B cell (primary cell): Measurements from ENCODE around the gene GPRASP1. TPM values are rescaled to one million over a fixed set of nuclear protein-coding genes. Genes with fewer than 3 reads are reported as not detected.

ENCODE experiments used
- ATAC-seq: fragments of 200-7000 bp; cut with Tn5 transposase; one replicate; pipeline ENCODE4 v1.10.0; 2021; ENCODE audit warnings: low read depth, mild to moderate bottlenecking, moderate number of reproducible peaks, moderate library complexity
- CTCF ChIA-PET: fragments of 350-600 bp; sonication (Branson Sonifier 250); formaldehyde crosslinking; loops from one replicate; lab custom pipeline; 2021; ENCODE audit warnings: antibody characterized with exemption, inconsistent platforms; lab: Charles Lee
- POLR2A ChIA-PET: fragments of 350-600 bp; sonication (Branson Sonifier 250); formaldehyde crosslinking; loops from one replicate; lab custom pipeline; 2021; ENCODE audit warnings: antibody characterized with exemption; lab: Charles Lee
- DNase-seq: peaks from one replicate; pipeline ENCODE4 v3.0.0; 2013
- H2AFZ ChIP-seq: 2 replicates; pipeline ENCODE4 v1.6.1; 2012; ENCODE audit warnings: mild to moderate bottlenecking, low read depth, low read length; ENCODE audit not compliant: insufficient read depth, poor library complexity, severe bottlenecking
- H3K27ac ChIP-seq, 2 donors: 1 replicate in 1 of 2; 2 replicates in 1 of 2; pipeline ENCODE4 v1.5.1; 2012 to 2013; ENCODE audit warnings: low read length in 2 of 2, mild to moderate bottlenecking in 2 of 2, moderate library complexity in 1 of 2
- H3K27me3 ChIP-seq, 4 experiments: fragments of 200-600 bp in 1 of 4; sonication (generic) in 1 of 4; replicated peaks in 1 of 4; 1 replicate in 2 of 4; 2 replicates in 2 of 4; pipeline versions ENCODE4 v1.6.1 to v1.7.0; 2013 to 2016; ENCODE audit warnings: low read length in 3 of 4, mild to moderate bottlenecking in 2 of 4, mixed read lengths in 1 of 4, moderate library complexity in 1 of 4; ENCODE audit not compliant: insufficient read depth in 4 of 4, control insufficient read depth in 3 of 4; ENCODE audit errors: control extremely low read depth in 1 of 4
- H3K36me3 ChIP-seq, 2 experiments: replicated peaks in 1 of 2; 1 replicate in 1 of 2; 2 replicates in 1 of 2; pipeline versions ENCODE4 v1.6.1 to v1.7.1; 2013; ENCODE audit warnings: low read length in 1 of 2; ENCODE audit not compliant: insufficient read depth in 2 of 2, control insufficient read depth in 1 of 2; ENCODE audit errors: control extremely low read depth in 1 of 2, extremely low read depth in 1 of 2
- H3K4me1 ChIP-seq, 2 donors: fragments of 200-600 bp in 1 of 2; sonication (generic) in 1 of 2; 1 replicate in 1 of 2; 2 replicates in 1 of 2; pipeline versions ENCODE4 v1.5.1 to v1.6.1; 2013 to 2017; ENCODE audit warnings: low read length in 2 of 2; ENCODE audit not compliant: control insufficient read depth in 2 of 2, insufficient read depth in 2 of 2
- H3K4me2 ChIP-seq: replicated peaks from 2 replicates; pipeline ENCODE3; 2012; ENCODE audit warnings: mild to moderate bottlenecking, low read depth, low read length; ENCODE audit not compliant: poor library complexity, severe bottlenecking
- H3K4me3 ChIP-seq, 5 experiments: fragments of 200-600 bp in 1 of 5; sonication (generic) in 1 of 5; 1 replicate in 3 of 5; 2 replicates in 2 of 5; pipeline versions ENCODE4 v1.5.1 to v1.7.0; 2011 to 2016; ENCODE audit warnings: low read length in 4 of 5, mild to moderate bottlenecking in 4 of 5, low read depth in 2 of 5, control low read depth in 1 of 5, moderate library complexity in 1 of 5; ENCODE audit not compliant: insufficient read depth in 1 of 5; ENCODE audit errors: control extremely low read depth in 1 of 5, extremely low read depth in 1 of 5
- H3K79me2 ChIP-seq: fragments of 200-600 bp; sonication (generic); one replicate; pipeline ENCODE4 v1.6.0; 2016; ENCODE audit warnings: low read length; ENCODE audit not compliant: control insufficient read depth, insufficient read depth
- H3K9ac ChIP-seq: fragments of 200-600 bp; sonication (generic); 2 replicates; pipeline ENCODE4 v1.6.1; 2017; ENCODE audit warnings: mild to moderate bottlenecking, low read length, moderate library complexity
- H3K9me3 ChIP-seq, 3 donors: one replicate each; pipeline versions ENCODE4 v1.6.1 to v1.7.1; 2013; ENCODE audit warnings: low read length in 2 of 3; ENCODE audit not compliant: control insufficient read depth in 2 of 3, insufficient read depth in 1 of 3; ENCODE audit errors: control extremely low read depth in 1 of 3
- H4K20me1 ChIP-seq: 2 replicates; pipeline ENCODE4 v1.6.0; 2012; ENCODE audit warnings: mild to moderate bottlenecking, low read length; ENCODE audit not compliant: insufficient read depth, control insufficient read depth, poor library complexity, severe bottlenecking
- H3K27ac Mint-ChIP-seq: one replicate; pipeline ENCODE4 v1.8.0; 2021; ENCODE audit warnings: mixed read lengths
- H3K27me3 Mint-ChIP-seq: one replicate; pipeline ENCODE4 v1.8.0; 2021; ENCODE audit warnings: mixed read lengths
- H3K4me1 Mint-ChIP-seq: one replicate; pipeline ENCODE4 v1.8.0; 2021; ENCODE audit warnings: mixed read lengths
- H3K4me3 Mint-ChIP-seq: one replicate; pipeline ENCODE4 v1.8.0; 2021; ENCODE audit warnings: mixed read lengths
- H3K9me3 Mint-ChIP-seq: one replicate; pipeline ENCODE4 v1.8.0; 2022; ENCODE audit warnings: mixed read lengths; ENCODE audit not compliant: insufficient read depth
- CTCF ChIP-seq: fragments of 200-600 bp; IDR thresholded peaks from one replicate; pipeline ENCODE4 v1.8.0; 2022; ENCODE audit warnings: antibody characterized with exemption, mild to moderate bottlenecking
- EZH2 ChIP-seq: IDR thresholded peaks from 2 replicates; pipeline ENCODE4 v1.6.1; 2012; ENCODE audit warnings: borderline replicate concordance, low read depth, mild to moderate bottlenecking, moderate library complexity, low read length; ENCODE audit not compliant: insufficient read depth, poor library complexity, severe bottlenecking
- intact Hi-C: fragments of 100-400 bp; cut with micrococcal nuclease; formaldehyde crosslinking; loops from one replicate; pipeline ENCODE4 v1.10.0; 2022
- polyA plus RNA-seq: library from polyadenylated mRNA; depleted of rRNA; stranded (reverse); fragments of >200 nt; gene quantifications from 2 replicates; pipeline ENCODE4 v1.2.3, GENCODE V29; 2012
- small RNA-seq: library from RNA; depleted of rRNA; stranded (forward); fragments of <200 nt; gene quantifications from one replicate; pipeline ENCODE3, GENCODE V24; 2012; ENCODE audit warnings: low replicate concordance, low read depth; ENCODE audit not compliant: insufficient read length
- total RNA-seq, 2 donors: library from RNA; stranded (reverse); fragments of 120-200 nt in 1 of 2; gene quantifications; 1 replicate in 1 of 2; 2 replicates in 1 of 2; pipeline versions ENCODE4 v1.2.3 to v1.2.4, GENCODE V29; 2013 to 2022

GPRASP1 gene
- total and polyA plus RNA-seq, 2 donors (not counting 1 experiment from before 2014, with no cell fraction given): 6.3 to 22.3 TPM

GRCh38 chrX:102696306-102696705 is 45.0 kb downstream of the GPRASP1 start:
- no peak overlapping the region for H3K4me2 ChIP-seq
- Mint-ChIP-seq H3K9me3 (no peaks in the 10 kb centered on the region), H3K27ac (no peak overlapping the region), H3K4me3 (no peak overlapping the region), H3K4me1 (no peaks in the 10 kb centered on the region), H3K27me3 (no peaks in the 10 kb centered on the region)
- DNase-seq (no peak), ATAC-seq (no peak)
- no peak overlapping the region for H2AFZ ChIP-seq
- CTCF ChIA-PET: no interaction called here
- no peaks in the 10 kb centered on the region for H3K27me3 ChIP-seq
- POLR2A ChIA-PET: no interaction called here
- H3K9me3 ChIP-seq: peaks cover 0 to 6% (median 1%) of the 10 kb centered on the region in 3 donors
- H3K27ac ChIP-seq: no peak overlapping the region
- intact Hi-C loops: no loop called here
- H3K4me3 ChIP-seq: no peak overlapping the region
- no peaks in the 10 kb centered on the region for H3K79me2 ChIP-seq
- no peaks in the 10 kb centered on the region for H3K4me1 ChIP-seq
- H3K9ac ChIP-seq: no peak overlapping the region
- H4K20me1 ChIP-seq: peaks cover 6% of the 10 kb centered on the region
- TF ChIP-seq CTCF (no peak), EZH2 (no peak)
- no peaks in the 10 kb centered on the region for H3K36me3 ChIP-seq

GRCh38 chrX:102697494-102697893 is 46.2 kb downstream of the GPRASP1 start:
- Mint-ChIP-seq H3K27me3 (no peaks in the 10 kb centered on the region), H3K9me3 (no peaks in the 10 kb centered on the region), H3K27ac (no peak overlapping the region), H3K4me1 (no peaks in the 10 kb centered on the region), H3K4me3 (no peak overlapping the region)
- Histone ChIP-seq H3K27me3 (no peaks in the 10 kb centered on the region), H3K4me1 (no peaks in the 10 kb centered on the region), H4K20me1 (peaks cover 6% of the 10 kb centered on the region), H3K4me2 (no peak overlapping the region), H3K79me2 (no peaks in the 10 kb centered on the region), H3K36me3 (no peaks in the 10 kb centered on the region), H3K4me3 (no peak overlapping the region), H3K9ac (no peak overlapping the region), H3K9me3 (peaks cover 0 to 1% (median 0%) of the 10 kb centered on the region in 3 donors), H2AFZ (no peak overlapping the region), H3K27ac (no peak overlapping the region)
- ChIA-PET CTCF (no interaction called here), POLR2A (no interaction called here)
- DNase-seq (no peak), ATAC-seq (no peak)
- no peak for TF ChIP-seq CTCF
- no peak for TF ChIP-seq EZH2
- intact Hi-C loops: no loop called here

Small RNA genes lying within 50 kb of the gene (small RNA-seq; reads per million reads assigned to genes)
- not detected for gene RNU6-589P

Other genes starting within 250 kb of the GPRASP1 start
- gene NXF2B, start 211.5 kb upstream of the GPRASP1 start, total RNA-seq: not detected in 2 replicates
- gene NXF2B, start 211.5 kb upstream of the GPRASP1 start, polyA plus RNA-seq: not detected in 2 replicates
- not detected in 2 replicates for gene TCP11X2, start 179.7 kb upstream of the GPRASP1 start, total RNA-seq
- not detected in 2 replicates for gene TCP11X2, start 179.7 kb upstream of the GPRASP1 start, polyA plus RNA-seq
- not detected in 2 replicates for gene TMSB15A, start 134.7 kb upstream of the GPRASP1 start, total RNA-seq
- gene TMSB15A, start 134.7 kb upstream of the GPRASP1 start, polyA plus RNA-seq: not detected in 2 replicates
- 12.4 and 12.5 TPM in 2 replicates for gene ARMCX5, start 52.0 kb upstream of the GPRASP1 start, total RNA-seq
- gene ARMCX5, start 52.0 kb upstream of the GPRASP1 start, polyA plus RNA-seq: 8.4 and 12.4 TPM in 2 replicates
- gene GPRASP2, start 61.0 kb downstream of the GPRASP1 start, total RNA-seq: 0.59 and 0.63 TPM in 2 replicates
- gene GPRASP2, start 61.0 kb downstream of the GPRASP1 start, polyA plus RNA-seq: 0.13 and 0.15 TPM in 2 replicates
- 0.89 and 1.9 TPM in 2 replicates for gene GPRASP3, start 69.3 kb downstream of the GPRASP1 start, total RNA-seq
- gene GPRASP3, start 69.3 kb downstream of the GPRASP1 start, polyA plus RNA-seq: 0.20 and 0.28 TPM in 2 replicates